ENCODE results near the gene ITPR1.

The ITPR1 gene

GRCh38 chr3:4491855-4492207 is 1.3 kb upstream of the ITPR1 start:
- no peak for DNase-seq (ENCODE audit: low read depth)

- no peak for DNase-seq (ENCODE audit: low read depth)
Measured at GRCh38 chr3:4492208-4493013, 737 bp upstream of the ITPR1 start.

- no peak for DNase-seq (ENCODE audit: low read depth)
Measured at GRCh38 chr3:4493941-4494894, 1.1 kb downstream of the ITPR1 start.

- no peak for DNase-seq (ENCODE audit: low read depth)
Measured at GRCh38 chr3:4494895-4495264, 1.7 kb downstream of the ITPR1 start.

GRCh38 chr3:4495294-4496086 is 2.3 kb downstream of the ITPR1 start:
- DNase-seq (ENCODE audit: low read depth), result no peak

GRCh38 chr3:4496087-4496452 is 2.9 kb downstream of the ITPR1 start:
- no peak for DNase-seq (ENCODE audit: low read depth)

GRCh38 chr3:4497005-4497692 is 4.0 kb downstream of the ITPR1 start:
- no peak for DNase-seq (ENCODE audit: low read depth)

GRCh38 chr3:4497843-4498324 is 4.7 kb downstream of the ITPR1 start:
- no peak for DNase-seq (ENCODE audit: low read depth)

- DNase-seq (ENCODE audit: low read depth), result no peak
Measured at GRCh38 chr3:4498446-4498845, 5.3 kb downstream of the ITPR1 start.

GRCh38 chr3:4501437-4501836 is 8.3 kb downstream of the ITPR1 start:
- DNase-seq (ENCODE audit: low read depth), result no peak

GRCh38 chr3:4501927-4502326 is 8.8 kb downstream of the ITPR1 start:
- DNase-seq (ENCODE audit: low read depth), result no peak

- no peak for DNase-seq (ENCODE audit: low read depth)
Measured at GRCh38 chr3:4503050-4503449, 9.9 kb downstream of the ITPR1 start.

GRCh38 chr3:4504340-4505261 is 11.5 kb downstream of the ITPR1 start:
- no peak for DNase-seq (ENCODE audit: low read depth)

GRCh38 chr3:4505688-4506558 is 12.8 kb downstream of the ITPR1 start:
- no peak for DNase-seq (ENCODE audit: low read depth)

GRCh38 chr3:4506559-4507023 is 13.4 kb downstream of the ITPR1 start:
- DNase-seq (ENCODE audit: low read depth), result no peak

GRCh38 chr3:4507024-4507596 is 14.0 kb downstream of the ITPR1 start:
- peak; percentile 71 for DNase-seq (ENCODE audit: low read depth)

GRCh38 chr3:4508048-4508981 is 15.2 kb downstream of the ITPR1 start:
- no peak for DNase-seq (ENCODE audit: low read depth)

- DNase-seq (ENCODE audit: low read depth), result no peak
Measured at GRCh38 chr3:4509043-4509442, 15.9 kb downstream of the ITPR1 start.

Measured in fibroblast of the conjunctiva (primary cell).